Subcutaneous abdominal adipose tissue (tissue), 5 donors: ENCODE data around the gene SNUPN.
"Not testable (repeated sequence)": the region's sequence is repeated elsewhere in the genome, so short reads cannot be mapped to it uniquely, and the experiment has no call there.

ENCODE experiments used
- H3K27ac ChIP-seq: one replicate; pipeline ENCODE4 v1.7.0; 2013; ENCODE audit warnings: low read depth, mild to moderate bottlenecking, inconsistent platforms, low read length, moderate library complexity
- H3K27me3 ChIP-seq, 5 donors: one replicate each; pipeline ENCODE4 v1.7.0; 2013; ENCODE audit warnings: low read length in 5 of 5, inconsistent platforms in 1 of 5; ENCODE audit not compliant: control insufficient read depth in 5 of 5, insufficient read depth in 4 of 5
- H3K36me3 ChIP-seq, 5 donors: one replicate each; pipeline ENCODE4 v1.7.0; 2013; ENCODE audit warnings: low read length in 5 of 5; ENCODE audit not compliant: control insufficient read depth in 5 of 5, insufficient read depth in 5 of 5
- H3K4me1 ChIP-seq, 5 donors: one replicate each; pipeline ENCODE4 v1.7.0; 2013; ENCODE audit warnings: low read length in 5 of 5, mild to moderate bottlenecking in 3 of 5, moderate library complexity in 1 of 5; ENCODE audit not compliant: control insufficient read depth in 5 of 5, insufficient read depth in 5 of 5
- H3K4me3 ChIP-seq, 5 donors: one replicate each; pipeline ENCODE4 v1.7.0; 2013; ENCODE audit warnings: low read length in 5 of 5, low read depth in 1 of 5
- H3K9ac ChIP-seq, 5 donors: one replicate each; pipeline ENCODE4 v1.7.0; 2013; ENCODE audit warnings: low read length in 5 of 5, mild to moderate bottlenecking in 4 of 5, moderate library complexity in 3 of 5
- H3K9me3 ChIP-seq, 5 donors: one replicate each; pipeline ENCODE4 v1.7.0; 2013; ENCODE audit warnings: low read length in 5 of 5; ENCODE audit not compliant: control insufficient read depth in 5 of 5
- donor health status: healthy.
- donor health status: healthy.
- donor health status: healthy.
- donor health status: healthy.
- donor health status: healthy.

Gene SNUPN

GRCh38 chr15:75561888-75562287, 63.6 kb downstream of the SNUPN start:
- Histone ChIP-seq H3K4me3 (no peak overlapping the region), H3K9me3 (no peaks in the 10 kb centered on the region), H3K27me3 (no peaks in the 10 kb centered on the region), H3K9ac (no peak overlapping the region), H3K36me3 (no peaks in the 10 kb centered on the region), H3K4me1 (no peaks in the 10 kb centered on the region), H3K27ac (no peak overlapping the region)

- H3K27ac ChIP-seq, H3K36me3 ChIP-seq, H3K27me3 ChIP-seq, H3K4me3 ChIP-seq, H3K4me1 ChIP-seq, H3K9ac ChIP-seq, H3K9me3 ChIP-seq: not testable (repeated sequence)
Observed at GRCh38 chr15:75559360-75559759, 66.2 kb downstream of the SNUPN start.

- not testable (repeated sequence) for H3K4me3 ChIP-seq, H3K4me1 ChIP-seq, H3K9me3 ChIP-seq, H3K9ac ChIP-seq, H3K36me3 ChIP-seq, H3K27ac ChIP-seq, H3K27me3 ChIP-seq
Observed at GRCh38 chr15:75558955-75559354, 66.6 kb downstream of the SNUPN start.

- Histone ChIP-seq H3K9ac (no peak overlapping the region), H3K27me3 (no peaks in the 10 kb centered on the region), H3K9me3 (no peaks in the 10 kb centered on the region), H3K27ac (no peak overlapping the region), H3K4me1 (peaks cover 0 to 12% (median 0%) of the 10 kb centered on the region in 5 donors), H3K36me3 (no peaks in the 10 kb centered on the region), H3K4me3 (no peak overlapping the region)
Observed at GRCh38 chr15:75554717-75555116, 70.8 kb downstream of the SNUPN start.

- Histone ChIP-seq H3K9me3 (no peaks in the 10 kb centered on the region), H3K4me3 (no peak overlapping the region), H3K4me1 (peaks cover 0 to 12% (median 0%) of the 10 kb centered on the region in 5 donors), H3K36me3 (no peaks in the 10 kb centered on the region), H3K27ac (no peak overlapping the region), H3K27me3 (no peaks in the 10 kb centered on the region), H3K9ac (no peak overlapping the region)
Observed at GRCh38 chr15:75553659-75554058, 71.9 kb downstream of the SNUPN start.

GRCh38 chr15:75551091-75551490, 74.4 kb downstream of the SNUPN start:
- Histone ChIP-seq H3K9me3 (no peaks in the 10 kb centered on the region), H3K27ac (no peak overlapping the region), H3K4me3 (no peak overlapping the region), H3K9ac (no peak overlapping the region), H3K36me3 (no peaks in the 10 kb centered on the region), H3K4me1 (peaks cover 0 to 12% (median 3%) of the 10 kb centered on the region in 5 donors), H3K27me3 (no peaks in the 10 kb centered on the region)
